ENCODE results near the gene SEC14L3.

DNA sequence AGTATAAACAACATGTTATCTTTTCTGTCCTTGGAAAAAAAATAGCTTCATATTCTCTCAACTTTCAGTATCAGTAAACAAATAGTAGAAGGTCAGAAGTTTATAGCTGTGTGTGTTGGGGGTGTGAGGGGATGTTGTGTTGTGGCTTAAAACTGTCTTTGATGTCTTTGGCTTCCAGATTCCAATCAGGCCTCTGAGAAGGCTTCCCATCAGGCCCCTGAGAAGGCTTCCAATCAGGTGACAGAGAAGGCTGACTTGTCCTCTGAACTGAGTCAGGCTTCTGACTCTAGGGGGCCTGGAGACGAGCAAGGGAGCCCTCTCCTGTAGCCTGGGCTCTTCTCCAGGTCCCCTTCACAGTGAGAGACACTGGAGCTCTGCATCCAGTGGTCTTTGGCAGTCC, 37.0 kb downstream of the SEC14L3 start:
- TF ChIP-seq, protein P1, sequence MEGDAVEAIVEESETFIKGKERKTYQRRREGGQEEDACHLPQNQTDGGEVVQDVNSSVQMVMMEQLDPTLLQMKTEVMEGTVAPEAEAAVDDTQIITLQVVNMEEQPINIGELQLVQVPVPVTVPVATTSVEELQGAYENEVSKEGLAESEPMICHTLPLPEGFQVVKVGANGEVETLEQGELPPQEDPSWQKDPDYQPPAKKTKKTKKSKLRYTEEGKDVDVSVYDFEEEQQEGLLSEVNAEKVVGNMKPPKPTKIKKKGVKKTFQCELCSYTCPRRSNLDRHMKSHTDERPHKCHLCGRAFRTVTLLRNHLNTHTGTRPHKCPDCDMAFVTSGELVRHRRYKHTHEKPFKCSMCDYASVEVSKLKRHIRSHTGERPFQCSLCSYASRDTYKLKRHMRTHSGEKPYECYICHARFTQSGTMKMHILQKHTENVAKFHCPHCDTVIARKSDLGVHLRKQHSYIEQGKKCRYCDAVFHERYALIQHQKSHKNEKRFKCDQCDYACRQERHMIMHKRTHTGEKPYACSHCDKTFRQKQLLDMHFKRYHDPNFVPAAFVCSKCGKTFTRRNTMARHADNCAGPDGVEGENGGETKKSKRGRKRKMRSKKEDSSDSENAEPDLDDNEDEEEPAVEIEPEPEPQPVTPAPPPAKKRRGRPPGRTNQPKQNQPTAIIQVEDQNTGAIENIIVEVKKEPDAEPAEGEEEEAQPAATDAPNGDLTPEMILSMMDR (IDR thresholded peaks at IDR 0.05; ENCODE audit: extremely low read depth in 1 of 2, insufficient read depth in 1 of 2, low read depth in 1 of 2, low read length in 2 of 2), result no peak
- no peak for TF ChIP-seq MYC (IDR thresholded peaks at IDR 0.05; ENCODE audit: low read depth, low read length)
- TF ChIP-seq EZH2 (IDR thresholded peaks at IDR 0.05; ENCODE audit: borderline replicate concordance, low read depth, low read length, severe bottlenecking), result no peak
